ENCODE data around the gene BAG3. TPM values are rescaled to one million over a fixed set of nuclear protein-coding genes. Genes with fewer than 3 reads are reported as not detected.

The BAG3 gene
- total and polyA plus RNA-seq, 2 of the 4 experiments (the other 2 are of a cell fraction), result 5.4 to 42.5 TPM

- Histone ChIP-seq H3K9ac (ENCODE audit: low read depth, low read length) (no peak overlapping the region), H3K23ac (ENCODE audit: low read depth, low read length) (peak overlapping the region; percentile 53), H3K27me3 (ENCODE audit: control insufficient read depth, insufficient read depth, low read length) (no peaks in the 10 kb centered on the region), H2AFZ (replicated peaks; ENCODE audit: low read length, poor library complexity) (no peak overlapping the region), H3K18ac (ENCODE audit: low read depth, low read length) (no peak overlapping the region), H2AK5ac (ENCODE audit: low read depth, low read length) (peak overlapping the region; percentile 18; the same call in 1 of the 2 replicates), H2BK120ac (ENCODE audit: low read depth, low read length) (no peak overlapping the region), H3K4me1 (ENCODE audit: control insufficient read depth, insufficient read depth, low read length) (peaks cover 45% of the 10 kb centered on the region), H3K9me3 (ENCODE audit: control insufficient read depth, insufficient read depth, low read length) (no peaks in the 10 kb centered on the region), H2BK5ac (ENCODE audit: low read depth, low read length, poor library complexity, severe bottlenecking) (peak overlapping the region; percentile 6), H3K36me3 (ENCODE audit: control insufficient read depth, insufficient read depth, low read length) (peaks cover 20% of the 10 kb centered on the region), H3K14ac (replicated peaks; ENCODE audit: low read depth, low read length) (no peak overlapping the region; the same call in 1 of the 2 replicates), H4K8ac (ENCODE audit: low read depth in 2 of 2, low read length in 2 of 2) (no peak overlapping the region), H3K56ac (ENCODE audit: extremely low read depth, insufficient read depth, low read length) (peak overlapping the region; percentile 34; the same call in 1 of the 2 replicates), H4K91ac (ENCODE audit: insufficient read depth, low read depth, low read length) (peak overlapping the region; percentile 6; the same call in 1 of the 2 replicates), H3K4me2 (ENCODE audit: low read depth, low read length) (peak overlapping the region; percentile 2; the same call in 1 of the 2 replicates), H3K9me1 (ENCODE audit: insufficient read depth, low read length) (peaks cover 38% of the 10 kb centered on the region), H3K27ac (ENCODE audit: insufficient read depth, low read length) (peak overlapping the region; percentile 26; the same call in 1 of the 2 replicates), H3K4me3 (ENCODE audit: insufficient read depth, low read depth, low read length) (no peak overlapping the region), H2BK15ac (ENCODE audit: low read depth, low read length) (0 out of 3 replicates have a peak overlapping the region, but pooled peaks have one; percentile 7), H3K4ac (ENCODE audit: low read depth, low read length) (peak overlapping the region; percentile 19; the same call in 1 of the 2 replicates), H4K20me1 (ENCODE audit: insufficient read depth, low read length) (peaks cover 99% of the 10 kb centered on the region), H4K5ac (ENCODE audit: low read depth, low read length) (no peak overlapping the region), H3K79me1 (ENCODE audit: low read depth in 1 of 2, low read length in 2 of 2) (peaks cover 3 to 78% of the 10 kb centered on the region in 2 experiments; a peak in 2 of 4 replicates), H2AK9ac (replicated peaks; ENCODE audit: low read depth, low read length, poor library complexity) (peak overlapping the region; percentile 57), H2BK20ac (ENCODE audit: low read depth, low read length) (no peak overlapping the region)
- WGBS, 2 experiments (ENCODE audit: extremely low coverage in 2 of 2, insufficient read length in 1 of 2), result 18% methylated on average over 4 of the region's 7 CpGs; no CpG with 5 or more reads in 1 of the 2 experiments
- in situ Hi-C loops (cut with MboI; ENCODE audit: low sequenced_read_pairs), result no loop called here
- DNase-seq (peak; percentile 48), ATAC-seq (ENCODE audit: low read depth) (peak; percentile 27)
- CTCF ChIA-PET, result interaction anchor here (1.0 kb wide), 1 partner anchor 458 kb away, joined by 3 read pairs; no protein-coding TSS in a partner anchor
- no TSS peak for BruUV-seq (replicated peaks)
- POLR2A ChIA-PET (ENCODE audit: unreplicated experiment), result no interaction called here
- dilution Hi-C loops (cut with HindIII; ENCODE audit: low sequenced_read_pairs, unreplicated experiment), result no loop called here
- intact Hi-C loops (cut with micrococcal nuclease), result no loop called here
- TF ChIP-seq FOS (IDR thresholded peaks at IDR 0.05; ENCODE audit: low read depth, low read length) (no peak), CHD1 (IDR thresholded peaks at IDR 0.05; ENCODE audit: low read depth, low read length) (no peak), SMC3 (IDR thresholded peaks at IDR 0.05; ENCODE audit: low read depth, low read length) (no peak), RAD21 (IDR thresholded peaks at IDR 0.05; ENCODE audit: low read length) (no peak), BHLHE40 (IDR thresholded peaks at IDR 0.05; ENCODE audit: low read depth, low read length) (no peak), CEBPB (IDR thresholded peaks at IDR 0.05; ENCODE audit: low read depth, low read length) (no peak), POLR2A (IDR thresholded peaks at IDR 0.05; ENCODE audit: low read depth, low read length) (no peak), CTCF (conservative IDR thresholded peaks at IDR 0.05; ENCODE audit: low read depth, low read length) (no peak)
Observed at GRCh38 chr10:119657725-119658124, 6.5 kb downstream of the BAG3 start.
